Umbilical cord (tissue), 2 donors: ENCODE results near the gene SRPX. TPM values are rescaled to one million over a fixed set of nuclear protein-coding genes. Genes with fewer than 3 reads are reported as not detected.

Experiments
- DNase-seq: peaks from one replicate; pipeline ENCODE4 v3.0.0-alpha.2; 2015; ENCODE audit warnings: low spot score
- total RNA-seq: library from RNA; depleted of rRNA; stranded (reverse); fragments of >200 nt; gene quantifications from one replicate; pipeline ENCODE4 v1.2.3, GENCODE V29; 2014; ENCODE audit warnings: low replicate concordance; ENCODE audit not compliant: insufficient read depth

Gene SRPX
- total RNA-seq, 1 donor from 2014 or later = 74.9 TPM

DNA sequence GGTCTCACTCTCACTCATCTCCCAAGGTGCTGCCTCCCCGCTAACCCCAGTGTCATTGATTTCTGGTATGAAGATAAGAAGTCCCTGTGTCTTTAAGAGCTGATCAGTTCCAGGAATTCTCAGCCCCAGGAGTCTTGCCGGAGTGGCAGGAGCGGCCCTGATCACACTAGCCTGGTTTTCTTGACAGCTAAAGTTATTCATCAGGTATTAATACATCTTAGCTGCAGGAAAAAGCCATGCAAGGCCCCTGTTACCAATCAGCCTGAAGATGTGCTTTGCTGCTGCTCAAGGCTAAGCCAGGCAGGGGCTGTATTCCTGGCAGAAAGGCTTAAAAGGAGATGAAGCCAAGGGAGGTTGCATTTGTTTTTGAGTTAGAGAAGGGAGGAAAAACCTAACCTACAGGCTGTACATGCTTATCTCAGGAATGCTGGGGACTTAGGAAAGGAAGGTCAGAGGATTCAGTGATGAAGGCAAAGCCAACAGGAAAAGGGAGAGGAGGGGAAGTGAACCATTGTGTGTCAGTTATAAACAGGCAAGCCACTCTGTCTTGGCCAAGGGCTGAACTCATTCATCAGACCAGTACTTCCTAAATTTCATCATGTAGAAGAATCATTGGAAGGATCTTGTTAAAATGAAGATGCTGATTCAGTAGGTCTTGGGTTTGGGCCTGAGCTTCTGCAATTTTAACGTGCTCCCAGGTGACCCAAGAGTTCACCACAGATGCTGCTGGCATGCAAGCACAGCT is 8.6 kb downstream of the SRPX start:
- DNase-seq = peak; percentile 55

DNA sequence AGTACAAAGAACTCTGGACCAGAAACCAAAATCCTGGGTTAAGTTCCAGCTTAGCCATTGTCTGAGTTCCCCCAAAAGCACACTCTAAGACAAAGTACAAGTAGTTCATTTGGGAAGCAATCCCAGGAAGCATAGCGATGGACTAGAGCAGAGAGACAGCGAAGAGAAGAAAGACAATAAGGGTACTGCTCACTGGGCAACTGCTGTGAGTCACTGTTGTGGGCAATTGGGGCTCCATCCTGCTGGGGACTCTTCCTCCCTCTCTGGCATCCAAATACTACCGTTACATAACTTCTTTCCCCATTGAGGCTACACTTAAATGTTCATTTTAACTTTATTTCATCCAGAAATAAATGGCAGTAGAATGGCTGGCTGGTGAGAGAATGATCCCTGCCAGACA is 14.1 kb downstream of the SRPX start:
- no peak for DNase-seq

DNA sequence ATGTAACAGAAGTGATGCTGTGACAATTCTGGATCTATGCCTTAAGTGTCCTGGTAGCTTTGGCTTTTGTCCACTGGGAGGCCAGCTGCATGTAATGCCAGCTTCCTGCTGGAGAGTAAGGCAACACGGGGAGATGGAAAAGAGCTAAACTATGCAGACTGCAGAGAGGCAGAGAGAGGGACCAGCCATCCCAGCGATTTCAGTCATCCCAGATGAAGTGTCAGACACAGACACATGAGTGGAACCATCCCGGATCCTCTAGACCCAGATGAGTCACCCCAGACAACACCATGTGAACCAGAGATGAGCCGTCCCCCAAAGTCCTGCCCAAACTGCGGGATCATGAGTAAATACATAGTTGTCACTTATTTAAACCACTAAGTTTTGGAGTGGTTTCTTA is 14.6 kb downstream of the SRPX start:
- no peak for DNase-seq

DNA sequence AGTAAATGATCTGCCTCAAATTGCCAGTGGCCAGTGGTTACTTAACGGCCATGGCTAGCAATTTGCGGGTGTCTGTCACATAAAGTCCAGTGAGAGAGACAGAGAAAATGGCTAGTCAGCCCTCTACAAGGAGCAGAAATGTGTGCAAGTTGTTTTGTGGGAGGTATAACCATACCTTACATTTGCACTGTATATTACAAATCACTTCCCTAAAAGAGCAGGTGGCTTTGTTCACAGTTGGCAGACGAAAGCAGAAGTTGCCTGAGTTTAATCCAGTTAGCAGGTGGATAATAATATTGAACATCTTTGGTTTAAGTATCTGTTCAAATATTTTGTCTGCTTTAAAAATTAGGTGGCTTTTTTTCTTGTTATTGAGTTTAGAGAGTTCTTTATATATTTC is 15.6 kb downstream of the SRPX start:
- DNase-seq = no peak

DNA sequence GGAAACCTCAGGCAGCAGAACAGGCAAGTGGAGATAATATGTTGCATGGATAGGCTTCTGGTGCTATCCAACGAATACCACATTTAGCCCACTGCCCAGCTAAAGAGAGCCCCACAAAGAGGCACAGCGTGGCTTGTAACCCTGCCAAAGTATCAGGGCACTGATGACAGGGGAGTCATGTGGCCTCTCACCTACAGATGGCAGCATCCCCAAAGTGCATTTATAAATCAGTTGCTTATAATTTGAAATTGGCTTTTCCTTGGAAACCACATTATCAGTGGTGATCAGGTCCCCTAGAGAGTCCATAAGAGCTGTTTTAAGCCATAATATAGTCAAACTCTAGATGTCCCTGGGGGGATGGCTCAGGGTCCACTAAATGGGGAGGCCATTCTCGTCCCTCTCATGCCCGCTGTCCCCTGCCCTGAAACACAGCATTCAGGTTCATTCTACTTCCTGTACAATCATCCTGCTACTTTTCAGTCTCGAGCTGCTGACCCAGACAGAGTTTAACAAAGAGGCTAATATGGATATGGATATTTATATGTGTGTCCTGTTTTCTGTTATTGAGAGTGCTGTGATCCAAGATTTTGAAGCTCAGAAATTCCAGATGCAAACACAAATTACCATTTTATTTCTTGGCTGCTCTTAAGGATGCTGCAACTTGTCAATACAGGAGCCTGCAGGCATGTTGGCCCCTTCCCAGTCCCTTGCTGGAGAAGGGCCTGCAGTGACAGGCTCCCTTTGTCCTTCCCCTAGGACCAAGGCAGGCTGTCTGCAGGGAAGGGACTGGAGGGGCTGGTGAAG is 28.5 kb downstream of the SRPX start:
- no peak for DNase-seq

DNA sequence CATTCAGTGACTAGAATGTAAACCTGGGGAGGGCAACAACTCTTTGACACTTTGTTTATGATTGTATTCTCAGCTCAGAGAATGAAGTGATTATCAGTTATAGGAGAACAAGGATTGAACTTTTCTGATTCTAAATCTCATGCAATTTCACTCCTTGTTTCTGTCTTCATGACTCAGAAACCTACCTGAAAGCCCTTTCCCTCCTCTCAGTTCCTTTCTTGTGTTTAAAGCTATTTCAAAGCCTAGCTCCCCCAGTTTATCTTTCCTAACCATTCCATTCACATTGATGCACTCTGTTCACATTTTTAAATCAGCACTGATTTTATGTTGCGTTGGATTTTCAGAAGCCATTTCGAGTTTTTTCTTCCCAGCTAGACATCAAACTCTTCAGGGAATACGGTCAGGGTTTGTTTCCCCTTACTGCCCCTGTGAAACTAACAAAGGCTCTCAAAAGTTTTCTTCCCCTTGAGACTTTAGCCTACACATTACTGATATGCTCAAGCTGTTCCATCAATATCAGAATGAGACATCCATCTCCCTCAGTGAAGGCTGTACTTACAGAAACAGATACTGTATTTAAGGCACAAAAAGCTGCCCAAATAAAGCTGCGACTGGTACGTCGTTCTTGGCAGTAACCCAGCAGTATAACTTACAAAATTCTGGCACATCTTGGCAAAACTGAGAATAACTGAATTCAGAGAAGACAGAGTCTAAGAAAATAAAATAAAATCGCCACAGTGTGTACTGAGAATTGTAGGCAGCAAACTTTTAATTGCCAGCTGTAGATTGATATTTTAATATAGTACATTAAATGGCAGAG is 31.0 kb downstream of the SRPX start:
- no peak for DNase-seq

DNA sequence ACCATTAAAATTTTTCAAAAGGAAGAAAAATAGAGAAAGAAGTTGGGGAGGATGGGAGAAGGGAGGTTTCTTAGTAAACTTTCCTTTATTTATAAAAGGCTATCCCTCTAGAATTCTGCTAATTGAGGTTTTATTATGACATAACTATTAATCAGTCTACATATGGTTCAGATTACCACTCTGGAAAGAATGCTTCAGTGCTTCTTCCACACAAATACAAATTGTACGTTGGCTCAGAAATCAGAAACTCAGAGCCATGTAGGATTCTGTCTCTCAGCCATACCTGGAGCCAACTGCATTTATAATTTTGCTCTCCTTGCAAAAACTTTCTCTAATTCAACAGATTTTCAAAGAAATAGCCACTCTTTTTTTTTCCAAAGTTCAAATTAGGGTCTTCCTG is 37.1 kb downstream of the SRPX start:
- no peak for DNase-seq

DNA sequence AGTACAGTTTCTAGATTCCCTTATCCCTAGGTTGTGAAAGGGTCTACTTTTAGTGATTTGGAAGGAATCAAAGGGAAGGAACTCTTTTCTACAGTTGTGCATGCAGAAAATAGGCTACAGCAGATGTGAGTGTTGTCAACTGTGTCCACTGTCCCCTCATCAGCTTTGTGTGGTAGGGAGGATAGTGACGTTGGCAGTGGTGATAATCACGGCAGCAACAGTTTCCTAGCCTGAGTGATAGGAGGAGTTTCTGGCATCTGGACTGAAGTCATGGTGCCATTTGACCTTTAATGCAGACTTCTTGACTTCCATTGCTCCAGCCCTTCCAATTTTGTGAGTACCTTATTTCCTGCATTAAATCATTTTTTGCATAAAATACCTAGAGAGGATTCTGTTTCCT is 39.3 kb downstream of the SRPX start:
- no peak for DNase-seq

DNA sequence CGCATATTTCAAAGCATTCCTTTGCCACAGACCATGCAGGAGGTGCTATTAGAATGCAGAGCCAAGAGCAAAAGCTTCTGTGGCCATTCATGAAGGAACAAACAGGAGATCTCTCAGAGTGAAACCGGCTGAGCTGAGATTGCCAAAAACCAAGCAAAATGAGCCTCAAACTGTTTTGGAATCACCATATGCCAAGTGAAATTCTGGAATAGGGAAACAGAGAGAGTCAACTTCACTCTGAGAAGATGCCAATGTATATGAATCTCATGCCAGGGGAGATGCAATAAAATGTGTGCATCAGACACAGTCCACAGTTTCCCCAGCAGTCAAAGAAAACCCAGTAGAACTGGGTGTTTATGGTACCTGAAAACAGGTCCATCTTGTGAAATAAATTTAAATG is 42.3 kb downstream of the SRPX start:
- no peak for DNase-seq

DNA sequence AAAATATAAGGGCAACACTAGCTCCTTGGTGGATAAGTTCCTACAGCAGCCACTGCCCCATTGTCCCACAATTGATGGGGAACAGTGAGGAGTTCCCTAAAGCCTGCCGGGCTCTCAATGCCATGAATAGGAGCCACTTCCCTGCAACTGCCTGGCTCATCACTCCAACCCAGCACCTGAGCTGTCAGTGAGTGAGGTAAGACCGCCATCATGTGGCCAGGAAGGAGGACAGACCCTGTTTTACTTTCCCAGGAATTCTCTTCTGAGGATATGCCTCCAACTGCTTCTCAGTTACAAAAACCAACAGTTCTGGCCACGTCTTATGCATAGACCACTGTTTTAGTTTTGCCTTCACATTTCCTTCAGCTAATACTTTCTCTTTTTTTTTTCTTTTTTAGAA is 45.5 kb downstream of the SRPX start:
- peak; percentile 21 for DNase-seq

DNA sequence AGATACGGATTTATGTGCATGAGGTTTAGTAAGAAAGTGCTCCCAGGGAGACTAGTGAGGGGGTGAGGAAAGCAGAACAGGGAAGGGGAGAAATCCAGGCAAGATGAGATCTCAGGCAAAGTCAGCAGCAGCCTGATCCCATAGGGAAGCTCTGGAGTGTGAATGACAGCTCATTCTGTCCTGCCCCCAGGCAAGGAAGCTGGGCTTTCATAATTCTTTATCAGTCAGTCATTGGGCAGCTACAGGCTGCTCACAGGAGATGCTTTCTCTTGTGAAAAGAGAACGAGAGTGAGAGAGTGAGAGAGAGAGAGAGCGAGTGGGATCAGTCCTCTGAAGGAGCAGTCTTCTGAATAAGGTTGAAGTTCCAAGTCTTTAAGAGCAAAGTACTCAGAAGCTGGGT is 48.1 kb downstream of the SRPX start:
- no peak for DNase-seq

DNA sequence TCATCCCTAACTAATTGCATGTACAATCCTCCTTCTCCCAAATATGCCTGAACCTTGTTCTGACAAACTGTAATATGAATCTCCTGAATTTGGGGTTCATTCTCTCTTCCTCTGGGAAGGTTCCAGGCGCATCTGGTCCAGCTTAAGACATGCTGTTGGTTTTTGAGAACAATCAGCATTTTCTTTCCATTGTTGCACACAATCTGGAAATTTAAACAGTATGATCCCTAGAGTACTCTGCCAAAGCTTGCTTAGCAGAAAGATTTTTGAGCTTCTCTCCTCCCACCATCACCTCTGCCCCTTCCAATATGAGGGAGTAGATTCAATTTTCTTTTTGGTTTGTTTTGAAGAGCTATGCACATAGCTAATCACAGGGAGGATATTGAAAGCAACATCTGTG is 50.1 kb downstream of the SRPX start:
- DNase-seq = no peak

DNA sequence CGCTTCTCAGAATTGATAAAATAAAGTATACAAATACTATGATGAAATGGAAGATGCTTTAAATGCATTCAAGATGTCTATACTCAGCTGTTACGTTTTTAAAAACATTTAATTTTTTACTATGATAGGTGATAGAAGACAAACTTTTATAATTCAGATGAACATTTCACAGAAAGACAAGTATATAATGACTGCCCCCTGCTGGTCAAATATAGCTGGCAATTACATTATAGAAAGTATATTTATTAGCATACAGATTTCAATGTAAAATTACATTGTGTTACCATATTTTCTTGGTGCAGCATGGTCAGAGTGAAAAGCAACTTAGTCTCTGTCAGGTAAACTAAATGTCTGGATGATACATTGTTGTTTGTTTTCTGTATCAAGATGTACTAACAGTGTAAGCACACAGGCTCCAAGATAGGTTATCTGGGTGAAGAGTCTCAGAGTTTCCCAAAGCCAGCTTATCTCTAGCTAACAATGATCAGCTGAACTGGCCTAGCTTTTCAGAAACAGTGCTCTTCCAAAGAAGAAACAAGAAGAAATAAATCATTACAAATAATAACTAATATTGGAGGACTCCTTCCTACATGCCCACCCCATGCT is 54.1 kb downstream of the SRPX start:
- DNase-seq = peak; percentile 25

DNA sequence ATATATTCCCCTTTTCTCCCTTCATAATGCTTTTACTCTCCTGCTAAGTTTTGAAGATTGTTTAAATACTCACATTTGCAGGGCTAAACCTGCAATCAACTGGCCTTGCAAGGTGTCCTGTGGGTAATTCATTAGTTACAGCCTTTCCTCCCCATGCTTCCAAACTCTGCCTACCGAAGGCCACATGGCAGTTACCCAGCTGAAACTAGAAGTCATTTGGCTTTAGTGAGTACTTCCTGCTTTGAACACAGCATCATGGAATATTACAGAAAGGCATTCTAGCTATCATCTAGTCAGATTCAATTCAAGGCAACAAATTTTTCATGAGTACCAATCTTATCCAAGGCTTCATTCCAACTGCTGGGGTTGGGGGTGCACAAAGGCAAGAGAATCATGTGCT is 55.6 kb downstream of the SRPX start:
- no peak for DNase-seq

DNA sequence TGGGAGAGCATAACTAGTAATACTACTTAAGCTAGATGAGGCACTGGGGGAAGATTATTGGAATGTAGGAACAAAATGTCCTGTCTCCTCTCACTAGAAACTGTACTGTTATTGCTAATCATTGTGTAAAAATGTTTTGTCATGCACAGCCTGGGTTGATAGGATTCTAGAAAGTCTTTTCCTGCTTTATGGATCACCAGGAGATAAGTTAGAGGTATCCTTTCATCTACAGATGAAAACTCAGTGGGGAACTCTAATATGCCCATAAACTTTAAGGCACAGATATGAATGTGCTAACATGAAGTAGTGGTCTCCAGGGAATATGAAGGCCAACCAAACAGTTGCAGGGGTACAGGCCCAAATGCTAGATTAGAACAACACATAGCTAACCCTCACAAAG is 57.5 kb downstream of the SRPX start:
- no peak for DNase-seq

DNA sequence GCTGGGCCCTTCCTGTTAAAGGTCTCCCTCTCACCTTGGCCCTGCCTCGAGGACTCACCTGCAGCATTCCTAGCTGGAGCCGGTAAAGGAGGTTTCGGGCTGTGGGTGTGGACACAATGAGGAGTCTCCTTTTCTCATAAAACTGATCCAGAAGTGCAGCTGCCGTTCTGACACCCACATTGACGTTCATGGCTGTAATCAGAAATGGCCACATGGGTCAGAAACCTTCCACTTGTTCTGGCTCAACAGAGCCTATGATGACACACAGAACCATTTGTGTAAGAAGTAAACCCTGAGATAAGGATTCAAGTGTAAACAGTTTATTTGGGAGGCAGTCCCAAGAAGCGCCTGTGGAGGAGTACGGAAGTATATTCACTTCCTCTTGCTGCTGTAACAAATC is 63.8 kb downstream of the SRPX start:
- DNase-seq = no peak

DNA sequence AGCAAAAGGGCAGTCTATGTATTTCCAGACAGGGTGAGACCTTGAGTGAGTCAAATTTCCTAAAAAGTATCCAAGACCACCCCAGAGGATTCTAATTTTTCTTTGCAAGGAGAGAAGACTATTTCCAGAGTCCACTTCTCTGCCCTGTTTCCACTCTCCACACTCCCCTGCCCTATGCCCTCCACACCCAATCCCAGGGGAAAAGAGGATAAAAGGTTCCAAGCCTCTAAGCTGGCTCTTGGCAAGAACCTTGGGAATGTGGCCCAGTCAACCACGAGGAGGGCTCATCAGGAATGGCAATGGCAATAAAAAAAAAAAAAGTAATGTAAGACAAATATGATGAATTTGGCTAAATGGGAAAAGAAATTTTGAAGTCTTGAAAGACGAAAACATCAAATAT is 65.9 kb downstream of the SRPX start:
- DNase-seq = no peak

DNA sequence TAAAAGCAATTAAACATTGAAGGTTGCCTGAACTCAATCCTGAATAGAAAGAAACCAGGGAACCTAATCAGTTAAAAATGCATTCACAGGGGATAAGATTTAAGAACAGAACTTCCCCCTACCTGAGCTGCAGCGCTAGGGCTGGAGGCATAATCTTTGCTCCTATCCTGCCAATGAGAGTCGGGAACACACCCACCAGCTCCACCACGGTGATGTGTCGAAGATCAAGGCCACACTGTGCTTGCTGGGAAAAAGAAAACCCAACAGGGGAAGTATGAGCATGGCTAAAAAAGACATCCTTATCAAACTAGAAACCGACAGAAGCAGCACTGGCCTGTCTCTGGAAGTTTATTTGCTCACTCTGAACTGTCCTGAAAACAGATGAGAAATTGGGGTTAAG is 66.3 kb downstream of the SRPX start:
- DNase-seq = peak; percentile 35

DNA sequence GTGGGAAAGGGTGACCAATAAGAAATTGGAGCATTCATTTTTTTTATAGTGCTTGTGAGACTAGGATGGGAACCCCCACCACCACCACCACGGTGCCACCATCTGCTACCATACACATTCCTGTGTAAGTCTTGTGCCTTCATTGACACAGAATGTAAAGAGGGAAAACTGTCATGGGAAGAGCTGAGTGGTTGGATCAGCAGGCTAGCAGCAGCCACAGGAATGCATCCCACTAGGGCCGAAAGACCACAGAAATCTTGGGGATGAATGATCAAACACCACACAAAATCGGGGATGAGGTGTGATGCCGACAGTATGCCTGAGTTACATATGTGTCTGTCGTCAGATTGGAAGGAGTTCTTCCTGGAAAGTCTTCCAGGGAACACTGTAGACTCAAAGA is 69.2 kb downstream of the SRPX start:
- DNase-seq = no peak

DNA sequence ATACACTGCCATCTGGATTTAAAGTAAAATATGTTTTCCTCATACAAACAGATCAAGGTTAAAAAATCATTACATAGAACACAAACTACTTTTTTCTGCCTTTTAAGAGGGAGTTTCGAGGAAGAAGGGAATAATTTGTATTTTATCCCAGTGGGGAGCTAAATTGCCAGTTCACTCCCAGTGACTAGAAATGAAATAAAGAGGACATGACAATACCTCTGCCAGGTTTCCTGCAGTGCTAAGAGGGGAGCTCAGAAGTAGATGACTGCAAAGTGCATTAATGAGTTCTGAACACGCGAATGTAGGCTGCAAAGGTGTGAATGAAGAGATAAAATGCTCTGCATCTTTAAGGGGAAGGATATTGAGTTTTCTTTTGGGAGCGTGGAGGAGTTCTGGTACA is 69.7 kb downstream of the SRPX start:
- no peak for DNase-seq

DNA sequence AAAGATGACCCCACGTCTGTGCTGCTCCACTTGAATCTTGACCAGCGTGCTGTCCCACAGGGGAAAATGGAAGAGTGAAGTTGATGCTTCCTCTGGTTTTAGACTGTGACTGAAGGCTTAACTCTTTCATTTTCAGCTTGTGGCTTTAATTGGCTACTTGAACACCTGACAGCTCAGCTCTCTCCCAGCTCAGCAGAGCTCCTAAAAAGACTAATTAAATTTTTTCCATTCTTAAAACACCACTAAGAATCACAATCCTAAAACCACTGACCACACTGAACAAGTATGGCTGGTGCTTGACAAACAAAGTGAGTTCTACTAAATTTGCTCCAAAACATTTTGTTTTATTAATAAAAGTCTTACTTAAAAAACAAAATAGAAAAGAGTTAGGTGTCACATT is 71.7 kb downstream of the SRPX start:
- no peak for DNase-seq

DNA sequence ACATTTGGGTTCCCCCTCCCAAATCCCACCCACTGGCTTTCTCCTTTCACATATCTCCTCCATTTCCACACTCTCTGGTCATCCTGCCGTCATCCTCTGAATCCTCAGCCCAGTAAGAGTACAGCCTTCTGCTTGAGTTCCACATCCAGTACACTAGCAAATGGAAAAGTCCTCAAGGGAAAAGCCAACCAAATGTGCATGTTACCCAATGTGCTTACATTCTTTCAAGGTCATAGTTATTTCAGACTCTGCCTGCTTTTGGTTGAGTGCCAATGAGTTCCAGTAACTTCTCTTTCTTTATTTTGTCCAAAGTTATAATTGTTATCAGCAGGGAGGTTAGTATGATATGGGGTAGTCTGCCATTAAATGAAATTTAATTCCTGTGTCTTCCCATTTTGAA is 78.1 kb downstream of the SRPX start:
- peak; percentile 76 for DNase-seq
